Aorta (tissue), 5 donors: Measurements from ENCODE around the gene PHLPP1. TPM values are rescaled to one million over a fixed set of nuclear protein-coding genes. Genes with fewer than 3 reads are reported as not detected.

Experiments
- ATAC-seq: fragments of 200-7000 bp; cut with Tn5 transposase; one replicate; pipeline ENCODE4 v1.9.1; 2022; ENCODE audit warnings: moderate library complexity; ENCODE audit not compliant: low FRiP score
- DNase-seq, 2 donors: peaks; one replicate each; pipeline ENCODE4 v3.0.0-alpha.2; 2020
- H3K27ac ChIP-seq, 2 donors: one replicate each; pipeline ENCODE4 v1.5.1; 2013; ENCODE audit warnings: low read length in 2 of 2, mild to moderate bottlenecking in 2 of 2, moderate library complexity in 2 of 2, control low read depth in 1 of 2, inconsistent platforms in 1 of 2, low read depth in 1 of 2
- H3K27me3 ChIP-seq, 2 donors: one replicate each; pipeline ENCODE4 v1.6.1; 2013; ENCODE audit warnings: control low read depth in 1 of 2, low read length in 1 of 2, mild to moderate bottlenecking in 1 of 2, moderate library complexity in 1 of 2; ENCODE audit not compliant: insufficient read depth in 2 of 2, control insufficient read depth in 1 of 2
- H3K36me3 ChIP-seq, 2 donors: one replicate each; pipeline ENCODE4 v1.6.1; 2013; ENCODE audit warnings: control low read depth in 1 of 2, low read length in 1 of 2, mild to moderate bottlenecking in 1 of 2; ENCODE audit not compliant: insufficient read depth in 2 of 2, control insufficient read depth in 1 of 2
- H3K4me1 ChIP-seq, 2 donors: one replicate each; pipeline ENCODE4 v1.6.1; 2013; ENCODE audit warnings: low read length in 2 of 2, control low read depth in 1 of 2, mild to moderate bottlenecking in 1 of 2, moderate library complexity in 1 of 2; ENCODE audit not compliant: insufficient read depth in 2 of 2, control insufficient read depth in 1 of 2
- H3K4me3 ChIP-seq, 2 donors: one replicate each; pipeline ENCODE4 v1.5.1; 2013; ENCODE audit warnings: low read length in 2 of 2, control low read depth in 1 of 2, mild to moderate bottlenecking in 1 of 2
- H3K9me3 ChIP-seq: one replicate; pipeline ENCODE4 v1.6.1; 2013; ENCODE audit warnings: mild to moderate bottlenecking, low read length; ENCODE audit not compliant: control insufficient read depth
- WGBS, 2 donors: extraction: QIAGEN DNeasy Blood & Tissue Kit; methylation state at CpG; one replicate each; pipeline ENCODE4 v1.1.7; 2013; 5-methylcytosine and 5-hydroxymethylcytosine counted together
- intact Hi-C, 2 donors: fragments of 100-400 bp; cut with DNase I; formaldehyde crosslinking; loops; one replicate each; pipeline versions ENCODE4 v1.14.2 to v1.15.0; 2022
- polyA plus RNA-seq, 2 donors: library from polyadenylated mRNA; stranded (reverse); fragments of 200-250 nt; gene quantifications; one replicate each; pipeline ENCODE4 v1.2.3, GENCODE V29; 2013
- total RNA-seq, 2 donors: library from RNA; stranded (reverse); fragmentation: NEBNext Ultra II Directional; extraction: Animal tissue kit (Norgen Biotek cat#: 25700); gene quantifications; one replicate each; pipeline ENCODE4 v1.2.1, GENCODE V29; 2021
- donor health status: healthy with polysubstance abuse.
- donor health status: Bipolar disorder and iron deficiency.
- donor health status: DM: no; HTN: no; CAD: no.
- donor health status: DM: no; HTN: no; CAD: no.
- donor health status: DM: yes; HTN: yes; CAD: no.

PHLPP1 gene
- total and polyA plus RNA-seq, 4 donors: 1.6 to 16.5 (median 8.3) TPM

- H3K36me3 ChIP-seq: no peaks in the 10 kb centered on the region
- DNase-seq (no peak), ATAC-seq (no peak)
- H3K27me3 ChIP-seq: no peaks in the 10 kb centered on the region
- H3K27ac ChIP-seq: no peak overlapping the region
- intact Hi-C loops: no loop called here
- no peaks in the 10 kb centered on the region for H3K9me3 ChIP-seq
- WGBS, 2 donors: 64 to 78% methylated on average over 1 of the region's 1 CpG
- H3K4me1 ChIP-seq: no peaks in the 10 kb centered on the region
- H3K4me3 ChIP-seq: no peak overlapping the region
Observed at GRCh38 chr18:62990653-62991052, 275.3 kb downstream of the PHLPP1 start.

- 92 to 93% methylated on average over 8 of the region's 8 CpGs for WGBS, 2 donors
- no peaks in the 10 kb centered on the region for H3K9me3 ChIP-seq
- ATAC-seq: no peak
- no peak overlapping the region for H3K4me3 ChIP-seq
- no peaks in the 10 kb centered on the region for H3K36me3 ChIP-seq
- no peak for DNase-seq
- no peak overlapping the region for H3K27ac ChIP-seq
- no peaks in the 10 kb centered on the region for H3K4me1 ChIP-seq
- no peaks in the 10 kb centered on the region for H3K27me3 ChIP-seq
- intact Hi-C loops: no loop called here
Observed at GRCh38 chr18:62991389-62991788, 276.0 kb downstream of the PHLPP1 start.

- ATAC-seq (no peak), DNase-seq (no peak)
- Histone ChIP-seq H3K36me3 (no peaks in the 10 kb centered on the region), H3K27ac (no peak overlapping the region), H3K9me3 (no peaks in the 10 kb centered on the region), H3K4me1 (no peaks in the 10 kb centered on the region), H3K27me3 (no peaks in the 10 kb centered on the region), H3K4me3 (no peak overlapping the region)
- intact Hi-C loops: no loop called here
- WGBS, 2 donors: 91 to 96% methylated on average over 18 of the region's 18 CpGs
Observed at GRCh38 chr18:62991959-62992358, 276.6 kb downstream of the PHLPP1 start.

GRCh38 chr18:62992877-62993365 lies 277.6 kb downstream of the PHLPP1 start:
- Histone ChIP-seq H3K4me1 (no peaks in the 10 kb centered on the region), H3K4me3 (no peak overlapping the region), H3K36me3 (no peaks in the 10 kb centered on the region), H3K9me3 (no peaks in the 10 kb centered on the region), H3K27ac (no peak overlapping the region), H3K27me3 (no peaks in the 10 kb centered on the region)
- WGBS, 2 donors: 90 to 95% methylated on average over 6 of the region's 6 CpGs
- intact Hi-C loops: no loop called here
- ATAC-seq (no peak), DNase-seq (no peak)

GRCh38 chr18:62996566-62996965 lies 281.2 kb downstream of the PHLPP1 start:
- WGBS, 2 donors: 81 to 83% methylated on average over 9 of the region's 9 CpGs
- ATAC-seq: no peak
- no peak overlapping the region for H3K27ac ChIP-seq
- no peaks in the 10 kb centered on the region for H3K4me1 ChIP-seq
- no peak overlapping the region for H3K4me3 ChIP-seq
- H3K9me3 ChIP-seq: no peaks in the 10 kb centered on the region
- H3K36me3 ChIP-seq: no peaks in the 10 kb centered on the region
- no peaks in the 10 kb centered on the region for H3K27me3 ChIP-seq
- DNase-seq: no peak
- intact Hi-C loops: no loop called here

GRCh38 chr18:62997076-62997475 lies 281.7 kb downstream of the PHLPP1 start:
- ATAC-seq: no peak
- WGBS, 2 donors: 65 to 83% methylated on average over 4 of the region's 4 CpGs
- intact Hi-C loops: no loop called here
- Histone ChIP-seq H3K4me3 (no peak overlapping the region), H3K4me1 (no peaks in the 10 kb centered on the region), H3K27me3 (no peaks in the 10 kb centered on the region), H3K9me3 (no peaks in the 10 kb centered on the region), H3K36me3 (no peaks in the 10 kb centered on the region), H3K27ac (no peak overlapping the region)
- DNase-seq: no peak

GRCh38 chr18:62998443-62998842 lies 283.1 kb downstream of the PHLPP1 start:
- no peak overlapping the region for H3K27ac ChIP-seq
- ATAC-seq (no peak), DNase-seq (no peak)
- H3K4me3 ChIP-seq: no peak overlapping the region
- 91 to 92% methylated on average over 7 of the region's 7 CpGs for WGBS, 2 donors
- no peaks in the 10 kb centered on the region for H3K4me1 ChIP-seq
- H3K9me3 ChIP-seq: no peaks in the 10 kb centered on the region
- intact Hi-C loops: no loop called here
- H3K27me3 ChIP-seq: no peaks in the 10 kb centered on the region
- H3K36me3 ChIP-seq: no peaks in the 10 kb centered on the region

- ATAC-seq (peak; percentile 90), DNase-seq (peak; percentile 81 to 84)
- Histone ChIP-seq H3K4me3 (no peak overlapping the region), H3K27ac (no peak overlapping the region), H3K27me3 (no peaks in the 10 kb centered on the region), H3K36me3 (no peaks in the 10 kb centered on the region), H3K9me3 (no peaks in the 10 kb centered on the region), H3K4me1 (no peaks in the 10 kb centered on the region)
- 75 to 84% methylated on average over 7 of the region's 7 CpGs for WGBS, 2 donors
- intact Hi-C loops: no loop called here
Observed at GRCh38 chr18:62999392-62999791, 284.1 kb downstream of the PHLPP1 start.

- H3K4me1 ChIP-seq: no peaks in the 10 kb centered on the region
- no peak overlapping the region for H3K27ac ChIP-seq
- DNase-seq (no peak), ATAC-seq (no peak)
- intact Hi-C loops: no loop called here
- no peaks in the 10 kb centered on the region for H3K9me3 ChIP-seq
- no peak overlapping the region for H3K4me3 ChIP-seq
- H3K36me3 ChIP-seq: no peaks in the 10 kb centered on the region
- no peaks in the 10 kb centered on the region for H3K27me3 ChIP-seq
- WGBS, 2 donors: 96 to 98% methylated on average over 6 of the region's 6 CpGs
Observed at GRCh38 chr18:62999921-63000320, 284.6 kb downstream of the PHLPP1 start.
